Stimulated activated CD8-positive, alpha-beta memory T cell treated with anti-CD3 and anti-CD28 coated beads, Interleukin-12 subunit alpha, Interleukin-12 subunit beta, amount 100 ng/mL, for 24 hours (primary cell): Measurements from ENCODE around the gene TPX2.
A peak's percentile ranks its signal among the peaks of the same experiment; 100 is the strongest.
"Not testable (repeated sequence)": the region's sequence is repeated elsewhere in the genome, so short reads cannot be mapped to it uniquely, and the experiment has no call there.

Source experiments
- DNase-seq: peaks from one replicate; pipeline ENCODE4 v3.0.0-alpha.2; 2020; ENCODE audit errors: extremely low read depth

TPX2 gene

GRCh38 chr20:31719644-31720485, 19.2 kb upstream of the TPX2 start:
- no peak for DNase-seq

DNA sequence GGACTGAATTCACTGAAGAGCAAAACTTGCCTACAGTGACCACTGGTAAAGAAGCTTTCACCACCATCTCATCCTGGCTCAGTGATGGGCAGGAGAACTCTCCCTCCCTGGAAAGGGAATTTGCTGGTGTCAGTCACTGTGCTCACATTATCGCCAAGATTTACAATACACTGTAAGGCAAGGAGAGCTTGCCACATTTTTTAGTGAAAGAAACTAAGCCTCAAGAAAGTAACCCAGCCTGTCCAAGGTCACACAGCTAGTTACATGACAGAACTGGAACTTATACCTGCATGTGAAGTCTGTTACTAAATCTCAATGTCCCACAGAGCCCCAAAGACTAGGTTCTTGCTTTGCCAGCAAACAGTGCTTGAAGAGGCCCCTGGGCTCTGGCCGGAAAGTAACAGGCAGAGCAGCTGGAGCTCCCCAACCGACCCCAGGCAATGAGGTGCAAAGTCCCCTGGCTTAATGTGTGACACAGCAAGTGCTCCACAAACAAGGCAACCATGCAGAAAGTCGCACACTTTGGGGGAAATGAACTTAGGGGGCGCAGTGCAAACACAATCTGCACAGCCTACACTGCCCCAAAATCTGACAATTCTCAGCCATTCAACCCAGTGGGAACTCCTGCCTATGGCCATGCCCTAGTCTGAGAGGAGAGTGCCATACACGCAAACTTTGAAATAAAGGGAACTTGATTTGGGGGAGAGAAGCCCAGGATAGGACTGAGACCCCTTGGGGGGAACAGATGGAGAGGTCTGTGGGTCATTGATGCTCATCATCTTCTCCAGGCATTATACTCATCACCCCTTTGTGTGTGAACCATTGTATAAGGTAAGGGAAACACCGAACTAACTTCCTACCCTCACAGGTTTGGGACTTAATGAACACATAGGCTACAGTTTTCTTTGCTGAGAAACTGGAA, 18.3 kb upstream of the TPX2 start:
- no peak for DNase-seq

GRCh38 chr20:31721408-31722256, 17.5 kb upstream of the TPX2 start:
- DNase-seq, result no peak

DNA sequence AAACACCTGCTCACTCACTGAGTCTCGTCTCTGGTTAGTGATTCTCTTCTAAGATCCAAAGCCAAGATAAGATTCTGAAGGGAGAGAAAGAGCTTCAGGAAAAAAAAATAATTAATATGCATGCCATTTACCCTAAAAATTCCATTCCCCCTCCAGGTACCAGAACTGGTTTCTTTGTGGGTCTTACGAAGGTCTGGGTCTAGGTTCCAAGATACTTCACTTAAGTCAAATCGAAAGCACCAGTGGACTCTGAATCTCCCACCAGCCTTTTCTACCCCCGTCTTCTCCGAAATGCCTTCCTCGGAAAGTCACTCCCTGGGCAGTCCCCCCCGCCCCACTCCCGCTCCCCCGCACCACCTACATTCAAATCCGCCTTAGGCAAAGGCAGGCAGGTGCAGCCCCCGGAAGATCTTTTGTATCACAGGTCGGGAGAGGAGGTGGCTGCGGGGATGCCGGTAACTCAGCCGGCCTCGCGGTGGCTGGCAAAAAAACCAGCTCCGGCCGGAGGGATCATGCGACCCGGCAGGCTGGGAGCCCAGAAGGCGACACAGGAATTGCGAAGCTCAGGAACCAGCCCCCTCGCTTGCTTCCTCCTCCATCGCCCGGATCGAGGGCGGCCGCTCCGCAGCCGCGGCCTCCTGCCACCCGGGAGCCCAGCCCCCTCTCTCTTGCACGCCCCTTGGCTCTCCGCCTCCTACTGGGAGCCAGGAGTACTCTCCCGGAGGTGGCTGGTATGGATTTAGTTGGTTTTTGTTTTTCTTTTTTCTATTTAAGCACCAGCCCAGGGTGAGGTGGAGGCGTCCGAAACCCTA, 16.6 kb upstream of the TPX2 start, which contains the start of gene BCL2L1:
BCL2L1 (minus strand) TSS at position 612 of the 812 bp plus-strand sequence. CDS start 650 bp downstream, outside the sequence.
- DNase-seq, result peak; percentile 47

GRCh38 chr20:31723069-31723318, 16.1 kb upstream of the TPX2 start:
- no peak for DNase-seq

DNA sequence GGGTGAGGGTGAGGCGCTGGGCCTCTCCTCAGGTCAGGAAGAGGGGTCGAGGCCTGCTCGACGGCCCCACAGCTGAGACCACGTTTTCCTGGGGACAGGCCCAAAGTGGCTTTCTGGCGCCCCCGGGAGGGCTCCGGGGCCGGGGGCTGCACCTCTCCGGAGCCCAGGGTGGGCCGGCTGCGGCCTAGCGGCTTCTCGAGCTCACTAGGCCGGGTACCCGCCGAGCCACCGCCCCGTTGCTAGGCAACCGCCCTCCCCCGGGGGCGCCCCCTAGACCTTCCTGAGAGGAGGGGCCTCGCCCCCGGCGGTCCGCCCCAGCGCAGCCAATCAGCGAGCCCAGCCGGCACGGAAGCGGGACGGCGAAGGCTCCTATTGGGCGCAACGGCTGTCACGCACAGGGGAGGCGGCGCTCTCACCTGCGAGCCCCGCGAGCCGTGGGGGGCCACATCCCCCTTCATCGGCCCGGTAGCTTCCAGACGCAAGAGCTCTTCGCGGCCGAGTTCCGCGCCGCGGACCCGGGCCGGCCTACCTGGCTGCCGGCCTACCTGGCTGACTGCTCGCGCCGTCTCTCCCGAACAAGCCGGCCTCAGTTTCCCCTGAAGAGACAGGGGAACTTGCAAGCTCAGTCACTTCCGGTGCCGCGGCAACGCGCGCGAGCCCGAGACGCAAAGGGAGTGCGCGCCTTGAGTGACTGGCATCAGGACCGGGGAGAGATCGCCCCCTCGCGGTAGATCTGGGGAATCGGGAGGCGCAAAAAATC, 15.6 kb upstream of the TPX2 start:
- peak; percentile 96 for DNase-seq

- DNase-seq, result no peak
These were observed 7.8 kb upstream of the TPX2 start for GRCh38 chr20:31731321-31731717.

GRCh38 chr20:31739550-31739977, 474 bp downstream of the TPX2 start:
- no peak for DNase-seq

DNA sequence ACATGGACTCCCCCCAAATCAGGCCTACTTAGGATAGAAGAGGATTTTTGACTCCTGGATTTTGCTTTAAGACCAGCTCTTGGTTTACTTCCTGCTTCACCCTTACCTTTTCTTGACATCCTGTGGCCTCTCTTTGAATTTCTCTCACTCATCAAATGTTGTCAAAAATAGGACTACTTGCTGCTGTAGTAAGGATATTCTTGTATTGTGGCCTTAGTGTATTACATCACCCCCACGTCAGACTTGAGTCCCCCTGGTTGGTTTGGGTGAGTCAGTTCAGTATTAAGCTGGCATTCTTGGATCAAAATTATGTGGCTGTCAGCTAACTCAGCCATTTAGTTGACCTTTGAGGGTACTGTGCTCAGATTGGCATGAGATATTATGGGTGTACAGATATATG, 1.1 kb downstream of the TPX2 start:
- no peak for DNase-seq

DNA sequence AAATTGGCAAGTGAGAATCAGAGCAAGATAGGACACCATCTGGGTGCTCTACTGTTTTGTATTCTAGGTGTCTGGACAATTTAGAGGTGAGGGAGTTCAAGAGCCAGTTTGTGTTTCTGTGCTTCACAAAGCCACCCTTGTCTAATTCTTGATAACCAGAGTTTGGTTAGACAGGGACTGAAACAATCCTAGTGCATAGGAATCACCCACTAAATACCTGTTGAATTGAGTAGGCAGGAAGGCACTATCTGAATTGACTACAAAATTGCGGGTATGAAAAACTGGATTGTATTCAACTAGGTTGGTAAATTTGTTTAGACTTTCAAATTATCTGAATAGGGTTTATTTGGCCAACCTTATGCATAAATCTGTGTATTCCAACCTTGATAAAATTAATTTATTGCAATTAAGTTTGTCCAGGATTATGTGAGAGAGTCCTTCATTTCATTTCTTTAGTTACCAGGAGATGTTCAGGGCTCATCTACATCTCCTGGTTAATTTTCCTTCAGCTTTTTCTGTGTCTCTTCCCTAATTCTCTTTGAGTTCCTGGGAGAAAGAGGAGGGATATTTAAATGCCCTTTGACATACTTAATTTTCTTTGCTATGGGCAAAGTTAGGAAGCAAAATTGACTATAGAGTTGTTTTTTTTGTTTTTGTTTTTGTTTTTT, 1.7 kb downstream of the TPX2 start:
- no peak for DNase-seq

DNA sequence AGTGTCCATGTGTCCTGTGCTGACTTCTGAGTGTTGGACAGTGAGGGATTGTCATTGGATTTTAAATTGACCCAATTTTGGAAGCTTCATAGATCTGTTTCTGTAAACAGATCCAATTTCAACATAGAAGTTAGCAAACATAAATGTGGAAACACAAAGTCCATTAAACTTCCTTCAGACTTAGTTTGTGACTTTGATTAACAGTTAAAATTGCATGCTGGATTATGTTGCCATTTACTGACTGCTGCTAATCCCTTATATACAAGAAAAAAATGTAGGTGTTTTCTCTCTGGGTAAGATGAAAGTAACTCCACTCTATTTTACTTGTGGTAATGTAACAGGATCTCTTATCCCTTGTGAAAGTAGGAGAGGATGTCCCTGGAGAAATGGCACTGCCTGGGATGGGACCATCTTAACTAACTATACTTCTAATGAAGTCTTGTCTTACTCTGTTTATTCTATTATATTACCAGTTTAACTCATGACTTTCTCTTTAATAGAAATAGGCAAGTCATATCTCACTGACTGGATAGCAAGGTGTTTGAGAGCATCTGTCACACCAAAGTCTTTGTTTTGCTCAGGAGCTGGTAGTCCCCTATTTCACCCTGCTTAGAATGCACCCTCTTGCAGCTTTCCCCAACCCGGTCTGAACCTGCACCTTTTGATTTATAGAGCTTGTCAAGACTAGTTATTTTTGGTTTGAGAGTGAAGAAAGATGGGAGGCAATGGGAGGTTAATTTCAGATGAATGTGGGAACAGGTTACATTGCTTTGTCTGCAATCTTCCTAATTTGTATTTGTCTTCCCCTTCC, 7.2 kb downstream of the TPX2 start:
- DNase-seq, result no peak

GRCh38 chr20:31747028-31747427, 7.9 kb downstream of the TPX2 start:
- DNase-seq, result not testable (repeated sequence)

DNA sequence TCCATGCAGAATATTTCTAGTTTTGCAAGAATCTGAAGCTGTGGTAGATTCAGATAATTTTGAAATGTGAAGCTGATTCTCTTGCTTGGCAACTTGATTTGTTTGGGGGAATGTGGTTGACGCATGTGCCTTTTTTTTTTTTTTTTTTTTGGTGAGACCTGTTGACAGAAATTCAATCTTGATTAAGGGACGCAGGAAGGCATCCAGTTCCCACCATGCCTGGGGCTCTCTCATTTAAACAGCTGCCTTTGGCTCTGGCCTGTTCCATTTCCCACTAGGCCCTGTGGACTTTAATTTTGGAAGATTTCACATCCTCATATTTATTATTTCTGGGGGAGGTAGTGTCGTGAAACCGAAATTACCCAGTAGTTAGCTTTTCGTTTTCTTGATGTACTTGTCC, 8.6 kb downstream of the TPX2 start:
- DNase-seq, result no peak

- DNase-seq, result no peak
These were observed 10.1 kb downstream of the TPX2 start for GRCh38 chr20:31749223-31749622.

DNA sequence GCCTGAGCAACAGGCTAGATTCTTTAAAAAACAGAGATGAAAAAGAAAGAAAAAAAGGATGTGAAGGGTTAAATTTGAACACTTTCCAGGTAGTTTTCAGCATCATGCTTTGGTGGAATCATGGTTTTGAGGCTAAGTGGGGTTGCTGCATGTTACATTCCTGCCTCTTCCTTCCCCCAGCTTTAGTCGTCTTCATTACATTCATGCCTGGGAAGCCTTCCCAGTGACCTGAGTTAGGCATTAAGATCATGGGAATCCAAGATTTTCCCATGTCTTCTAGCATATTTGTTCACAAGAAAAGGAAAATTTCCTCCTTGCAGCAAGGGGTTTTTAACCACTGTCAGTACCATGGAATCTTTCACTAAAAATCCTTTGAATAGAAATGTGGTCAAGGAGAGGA, 12.0 kb downstream of the TPX2 start:
- DNase-seq, result no peak

DNA sequence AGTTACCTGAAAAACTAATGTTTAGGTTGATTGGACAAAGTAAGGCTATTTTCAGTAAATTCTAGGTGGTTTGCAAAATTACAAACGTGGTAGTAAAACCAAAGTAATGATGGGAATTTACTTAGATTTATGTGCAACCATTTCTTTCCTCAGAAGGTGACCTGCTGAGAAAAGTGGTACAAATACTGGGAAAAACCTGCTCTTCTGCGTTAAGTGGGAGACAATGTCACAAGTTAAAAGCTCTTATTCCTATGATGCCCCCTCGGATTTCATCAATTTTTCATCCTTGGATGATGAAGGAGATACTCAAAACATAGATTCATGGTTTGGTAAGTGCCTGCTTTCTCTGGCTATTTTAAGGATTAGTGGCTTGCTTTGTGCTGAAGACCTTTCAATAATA, 18.2 kb downstream of the TPX2 start:
- no peak for DNase-seq

DNA sequence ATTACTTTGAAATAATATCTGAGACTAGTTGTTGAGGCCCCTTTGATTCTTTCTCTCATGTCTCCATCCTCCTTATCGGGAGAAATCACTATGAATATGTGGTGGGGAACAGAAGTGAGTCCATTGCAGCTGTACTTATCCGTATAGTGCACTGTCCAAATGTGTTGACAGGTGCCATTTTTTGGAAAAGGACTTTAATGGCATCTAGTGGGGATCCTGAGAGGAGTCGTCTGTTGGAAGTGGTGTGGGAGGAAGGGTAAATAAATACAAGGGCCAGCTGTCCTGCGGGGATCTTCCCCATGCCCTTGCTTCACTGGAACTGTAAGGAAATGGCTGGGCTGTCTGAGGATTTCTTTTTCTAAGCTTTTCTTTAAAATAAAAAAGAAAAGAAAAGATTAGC, 19.4 kb downstream of the TPX2 start:
- no peak for DNase-seq

DNA sequence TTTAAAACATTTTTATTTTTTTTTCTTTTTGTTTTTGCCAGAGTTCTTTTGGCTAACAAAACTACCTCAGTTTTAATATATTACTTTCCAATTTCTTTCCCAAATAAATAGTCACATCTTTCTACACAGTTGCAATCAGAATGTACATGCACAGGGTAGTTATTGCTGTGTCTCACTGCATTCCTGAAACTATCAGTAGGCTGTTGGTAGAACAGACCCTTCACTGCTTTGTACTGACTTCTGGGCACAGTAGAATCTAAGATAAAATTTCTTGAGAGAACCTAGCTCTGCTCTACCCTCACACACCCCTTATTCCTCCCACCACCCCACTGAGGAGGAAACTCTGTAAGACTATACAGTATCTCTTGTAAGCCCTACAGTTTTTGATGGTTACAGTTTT, 19.9 kb downstream of the TPX2 start:
- DNase-seq, result no peak
